ENCODE measurements around the gene BCOR. TPM values are rescaled to one million over a fixed set of nuclear protein-coding genes. Genes with fewer than 3 reads are reported as not detected.
A peak's percentile ranks its signal among the peaks of the same experiment; 100 is the strongest.

Gene BCOR
- total RNA-seq, 2 experiments from 2014 or later: 26.1 to 26.3 TPM

DNA sequence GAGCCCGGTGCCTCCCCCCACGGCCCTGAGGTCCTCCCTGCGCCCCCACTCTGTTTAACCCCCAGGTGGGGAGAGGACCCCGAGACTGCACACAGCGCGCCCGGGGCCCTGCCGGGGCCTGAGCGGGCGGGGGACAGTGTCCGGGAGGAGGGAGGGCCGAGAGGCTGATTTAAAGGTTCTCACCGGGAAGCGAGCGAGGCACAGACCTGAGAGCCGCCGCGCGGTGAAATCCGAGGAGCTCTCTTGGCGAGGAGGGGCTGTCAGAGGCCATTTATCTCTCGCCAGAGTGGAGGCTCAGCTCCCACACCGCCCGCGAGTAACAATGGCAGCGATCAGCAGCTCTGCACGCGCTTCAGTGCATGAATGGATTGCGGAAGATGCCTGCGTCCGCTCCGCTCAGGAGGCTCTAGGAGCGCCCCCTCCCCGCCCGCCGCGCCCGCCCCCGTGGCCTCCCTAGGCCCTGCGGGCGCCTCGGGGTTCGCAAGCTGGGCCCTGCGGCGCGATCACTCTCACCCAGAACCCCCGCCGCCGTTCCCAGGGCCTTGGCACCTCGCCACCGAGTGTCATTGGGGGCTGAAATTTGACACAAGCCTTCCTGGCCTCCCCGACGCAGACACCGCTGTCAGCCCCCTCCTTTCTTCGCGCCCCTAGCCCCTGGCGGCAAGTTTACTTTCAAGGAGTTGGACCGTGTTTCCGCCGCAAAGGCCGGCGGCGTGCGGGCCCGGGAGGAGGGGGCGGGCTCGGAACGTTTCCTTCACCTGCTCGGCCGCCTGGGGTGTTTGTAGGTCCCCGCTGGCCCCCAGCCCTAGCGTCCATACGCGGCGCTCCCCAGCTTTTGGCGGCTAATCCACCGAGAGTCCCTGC, 48.7 kb upstream of the BCOR start:
- TF ChIP-seq, protein P1, sequence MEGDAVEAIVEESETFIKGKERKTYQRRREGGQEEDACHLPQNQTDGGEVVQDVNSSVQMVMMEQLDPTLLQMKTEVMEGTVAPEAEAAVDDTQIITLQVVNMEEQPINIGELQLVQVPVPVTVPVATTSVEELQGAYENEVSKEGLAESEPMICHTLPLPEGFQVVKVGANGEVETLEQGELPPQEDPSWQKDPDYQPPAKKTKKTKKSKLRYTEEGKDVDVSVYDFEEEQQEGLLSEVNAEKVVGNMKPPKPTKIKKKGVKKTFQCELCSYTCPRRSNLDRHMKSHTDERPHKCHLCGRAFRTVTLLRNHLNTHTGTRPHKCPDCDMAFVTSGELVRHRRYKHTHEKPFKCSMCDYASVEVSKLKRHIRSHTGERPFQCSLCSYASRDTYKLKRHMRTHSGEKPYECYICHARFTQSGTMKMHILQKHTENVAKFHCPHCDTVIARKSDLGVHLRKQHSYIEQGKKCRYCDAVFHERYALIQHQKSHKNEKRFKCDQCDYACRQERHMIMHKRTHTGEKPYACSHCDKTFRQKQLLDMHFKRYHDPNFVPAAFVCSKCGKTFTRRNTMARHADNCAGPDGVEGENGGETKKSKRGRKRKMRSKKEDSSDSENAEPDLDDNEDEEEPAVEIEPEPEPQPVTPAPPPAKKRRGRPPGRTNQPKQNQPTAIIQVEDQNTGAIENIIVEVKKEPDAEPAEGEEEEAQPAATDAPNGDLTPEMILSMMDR (IDR thresholded peaks at IDR 0.05): no peak
- H3K9me3 ChIP-seq (ENCODE audit: control insufficient read depth in 1 of 2, insufficient read depth in 1 of 2, low read length in 2 of 2): no peaks in the 10 kb centered on the region
- H3K27ac Mint-ChIP-seq: no peak overlapping the region
- H3K4me3 Mint-ChIP-seq: peak overlapping the region; percentile 68
- ATAC-seq (ENCODE audit: poor library complexity) (peak; percentile 86), DNase-seq (peak in 5 of 14 experiments; percentile 30 to 72 (median 57))
- intact Hi-C loops (cut with DNase I, micrococcal nuclease): loop anchor here in 1 of 2 experiments (5.0 kb wide), 1 partner anchor 34 kb away; no protein-coding TSS in a partner anchor
- H3K4me1 Mint-ChIP-seq (ENCODE audit: low read depth): no peaks in the 10 kb centered on the region
- H3K27ac ChIP-seq (ENCODE audit: low read depth in 1 of 2, low read length in 2 of 2): no peak overlapping the region
- H3K9me3 Mint-ChIP-seq: no peaks in the 10 kb centered on the region
- ChIA-PET POLR2A (interaction anchor here (0.8 to 1.6 kb wide), 6 partner anchors 22 to 49 kb away, joined by 3 to 11 read pairs (median 6); partner anchors contain the start of gene BCOR), CTCF (no interaction called here)
- no peaks in the 10 kb centered on the region for H3K27me3 ChIP-seq (ENCODE audit: control insufficient read depth in 1 of 2, insufficient read depth in 2 of 2, low read length in 2 of 2)
- H3K4me3 ChIP-seq (ENCODE audit: low read length): peak overlapping the region; percentile 52
- no peaks in the 10 kb centered on the region for H3K36me3 ChIP-seq (ENCODE audit: insufficient read depth, low read length)
- no peaks in the 10 kb centered on the region for H3K27me3 Mint-ChIP-seq
- no peaks in the 10 kb centered on the region for H3K36me3 Mint-ChIP-seq (ENCODE audit: low read depth)
- peaks cover 28% of the 10 kb centered on the region for H3K4me1 ChIP-seq (ENCODE audit: insufficient read depth, low read length)

DNA sequence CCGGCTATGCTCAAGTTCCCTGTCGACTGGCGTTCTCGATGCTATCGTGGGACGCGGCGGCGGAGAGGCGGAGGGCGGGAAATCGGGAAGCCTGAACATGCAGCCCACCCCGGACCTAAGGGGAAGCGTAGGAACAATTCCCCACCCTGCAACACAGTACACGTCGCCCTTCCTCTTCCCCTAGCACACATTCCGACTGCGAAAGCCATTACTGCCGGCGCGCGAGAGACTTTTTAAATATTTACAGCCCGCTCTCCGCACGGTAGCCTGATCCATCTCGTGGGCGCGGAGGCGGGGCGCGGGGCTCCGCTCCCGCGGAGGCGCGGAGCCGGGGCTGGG, 48.1 kb upstream of the BCOR start:
- POLR2A ChIA-PET: interaction anchor here (0.8 to 1.6 kb wide), 6 partner anchors 23 to 49 kb away, joined by 3 to 11 read pairs (median 6); partner anchors contain the start of gene BCOR
- Mint-ChIP-seq H3K4me1 (ENCODE audit: low read depth) (no peaks in the 10 kb centered on the region), H3K9me3 (no peaks in the 10 kb centered on the region), H3K27me3 (no peaks in the 10 kb centered on the region), H3K4me3 (peak overlapping the region; percentile 38), H3K27ac (no peak overlapping the region), H3K36me3 (ENCODE audit: low read depth) (no peaks in the 10 kb centered on the region)
- intact Hi-C loops (cut with DNase I, micrococcal nuclease): loop anchor here in 1 of 2 experiments (5.0 kb wide), 1 partner anchor 34 kb away; no protein-coding TSS in a partner anchor
- Histone ChIP-seq H3K27ac (ENCODE audit: low read depth in 1 of 2, low read length in 2 of 2) (no peak overlapping the region), H3K9me3 (ENCODE audit: control insufficient read depth in 1 of 2, insufficient read depth in 1 of 2, low read length in 2 of 2) (no peaks in the 10 kb centered on the region), H3K27me3 (ENCODE audit: control insufficient read depth in 1 of 2, insufficient read depth in 2 of 2, low read length in 2 of 2) (no peaks in the 10 kb centered on the region), H3K4me3 (ENCODE audit: low read length) (peak overlapping the region; percentile 52), H3K36me3 (ENCODE audit: insufficient read depth, low read length) (no peaks in the 10 kb centered on the region), H3K4me1 (ENCODE audit: insufficient read depth, low read length) (peaks cover 28% of the 10 kb centered on the region)
- TF ChIP-seq, protein P1 (IDR thresholded peaks at IDR 0.05): no peak
- DNase-seq (no peak), ATAC-seq (ENCODE audit: poor library complexity) (peak; percentile 53)
- CTCF ChIA-PET: no interaction called here

DNA sequence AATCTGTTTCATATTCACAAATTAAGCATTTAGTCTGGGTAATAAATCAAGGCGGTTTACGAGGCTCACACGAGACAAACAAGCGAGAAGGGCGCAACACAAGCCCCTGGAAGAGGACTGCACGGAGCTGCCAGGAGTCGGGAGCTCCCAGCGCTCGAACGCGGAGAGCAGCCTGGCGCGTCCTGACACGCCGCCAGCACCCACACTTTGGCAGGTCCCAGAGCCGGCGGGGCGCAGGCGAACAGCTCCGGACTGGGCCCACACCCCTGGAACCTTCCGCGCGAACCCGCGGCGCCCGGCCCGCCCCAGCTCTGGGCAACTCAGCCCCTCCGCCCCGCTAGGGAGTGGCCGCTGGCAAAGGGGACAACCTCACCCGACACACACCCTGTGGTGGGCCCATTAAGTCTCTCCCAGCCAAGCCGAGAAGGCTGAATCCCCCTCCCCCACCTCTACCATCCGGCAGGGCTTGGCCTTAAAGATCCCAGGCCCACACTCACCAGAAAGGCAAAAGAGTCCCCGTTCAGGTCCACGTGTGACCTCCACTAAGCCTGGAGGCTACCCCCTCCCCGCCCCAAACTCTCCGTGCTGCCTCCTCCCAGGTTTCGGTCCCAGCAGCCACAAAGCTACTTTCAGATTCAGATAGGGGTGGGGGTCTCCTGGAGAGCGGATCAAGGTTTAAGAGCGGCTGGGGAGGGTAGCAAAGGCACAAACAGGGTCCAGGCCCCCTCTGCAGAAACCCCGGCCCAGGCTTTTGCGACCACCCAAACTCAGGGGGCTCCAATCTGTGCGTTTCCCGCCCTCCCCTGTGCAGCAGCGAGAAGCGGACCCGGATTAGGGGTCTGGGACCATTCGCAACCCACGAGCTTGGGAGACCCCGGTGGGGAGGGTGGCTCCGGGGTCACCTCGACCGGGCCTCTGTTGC, 47.5 kb upstream of the BCOR start:
- no peak overlapping the region for H3K27ac ChIP-seq (ENCODE audit: low read depth in 1 of 2, low read length in 2 of 2)
- DNase-seq (no peak), ATAC-seq (ENCODE audit: poor library complexity) (no peak)
- H3K4me1 ChIP-seq (ENCODE audit: insufficient read depth, low read length): peaks cover 28% of the 10 kb centered on the region
- H3K27me3 Mint-ChIP-seq: no peaks in the 10 kb centered on the region
- intact Hi-C loops (cut with DNase I, micrococcal nuclease): loop anchor here in 1 of 2 experiments (5.0 kb wide), 1 partner anchor 33 kb away; no protein-coding TSS in a partner anchor
- ChIA-PET POLR2A (interaction anchor here (1.0 to 1.5 kb wide), 4 partner anchors 24 to 48 kb away, joined by 3 to 8 read pairs (median 3); partner anchors contain the start of gene BCOR), CTCF (no interaction called here)
- no peak overlapping the region for H3K27ac Mint-ChIP-seq
- H3K9me3 ChIP-seq (ENCODE audit: control insufficient read depth in 1 of 2, insufficient read depth in 1 of 2, low read length in 2 of 2): no peaks in the 10 kb centered on the region
- H3K36me3 ChIP-seq (ENCODE audit: insufficient read depth, low read length): no peaks in the 10 kb centered on the region
- peak overlapping the region; percentile 52 for H3K4me3 ChIP-seq (ENCODE audit: low read length)
- peak overlapping the region; percentile 60 for H3K4me3 Mint-ChIP-seq
- no peaks in the 10 kb centered on the region for H3K36me3 Mint-ChIP-seq (ENCODE audit: low read depth)
- no peaks in the 10 kb centered on the region for H3K27me3 ChIP-seq (ENCODE audit: control insufficient read depth in 1 of 2, insufficient read depth in 2 of 2, low read length in 2 of 2)
- H3K4me1 Mint-ChIP-seq (ENCODE audit: low read depth): no peaks in the 10 kb centered on the region
- H3K9me3 Mint-ChIP-seq: no peaks in the 10 kb centered on the region
- TF ChIP-seq, protein P1 (IDR thresholded peaks at IDR 0.05): no peak
